ENCODE results near the gene CYP2A6.

GRCh38 chr19:40801426-40802299 is 48.6 kb downstream of the CYP2A6 start:
- peak in 1 of 4 donors; percentile 49 for TF ChIP-seq POLR2A (IDR thresholded peaks at IDR 0.05)
- no peak for TF ChIP-seq CTCF (IDR thresholded peaks at IDR 0.05)
- peak in 2 of 4 donors; percentile 26 to 85 for TF ChIP-seq EP300 (IDR thresholded peaks at IDR 0.05)

Data from upper lobe of left lung (tissue), 4 donors.